GM20431 (cell line): ENCODE results near the gene SLC30A5.
"Not testable (repeated sequence)": the region's sequence is repeated elsewhere in the genome, so short reads cannot be mapped to it uniquely, and the experiment has no call there.

Source experiments
- in situ Hi-C: fragments of 300-500 bp; cut with MseI, MboI; formaldehyde crosslinking; loops from one replicate; pipeline ENCODE4 v1.15.0; 2020; ENCODE audit warnings: low sequenced_read_pairs; ENCODE audit not compliant: unreplicated experiment

SLC30A5 gene

GRCh38 chr5:69099302-69099701 is 5.5 kb downstream of the SLC30A5 start:
- in situ Hi-C loops, result no loop called here

- in situ Hi-C loops, result no loop called here
Measured at GRCh38 chr5:69103521-69103920, 9.7 kb downstream of the SLC30A5 start.

- in situ Hi-C loops, result no loop called here
Measured at GRCh38 chr5:69105996-69106906, 12.4 kb downstream of the SLC30A5 start.

DNA sequence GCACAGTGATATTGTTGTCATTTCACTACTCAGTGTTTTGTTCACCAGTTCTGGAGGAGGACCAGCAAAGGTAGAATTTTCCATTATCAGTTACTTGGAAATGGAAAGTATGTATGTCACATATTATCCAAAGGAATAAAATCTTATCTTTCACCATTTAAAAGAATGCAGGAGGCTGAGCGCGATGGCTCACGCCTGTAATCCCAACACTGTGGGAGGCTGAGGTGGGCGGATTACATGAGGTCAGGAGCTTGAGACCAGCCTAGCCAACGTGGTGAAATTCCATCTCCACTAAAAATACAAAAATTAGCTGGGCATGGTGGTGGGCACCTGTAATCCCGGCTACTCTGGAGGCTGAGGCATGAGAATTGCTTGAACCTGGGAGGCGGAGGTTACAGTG is 14.6 kb downstream of the SLC30A5 start:
- in situ Hi-C loops, result not testable (repeated sequence)

DNA sequence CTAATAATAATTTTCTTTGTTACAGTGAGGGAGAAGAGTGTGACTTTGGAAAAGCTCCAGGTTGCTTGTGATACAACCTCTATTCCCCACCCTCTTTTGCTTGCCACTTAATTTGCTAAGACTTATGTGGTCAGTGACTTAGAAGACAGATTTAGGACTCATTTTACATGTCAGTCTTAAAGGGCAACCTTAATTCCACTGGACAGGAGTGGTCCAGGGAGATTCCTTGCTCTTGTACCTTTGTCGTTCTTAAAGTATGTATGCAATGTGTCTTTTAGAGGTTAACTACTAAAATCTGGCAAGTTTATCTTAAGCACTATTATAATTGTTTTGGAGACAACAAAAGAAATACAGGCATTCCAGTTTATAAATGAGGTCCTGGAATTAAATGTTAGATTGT is 20.0 kb downstream of the SLC30A5 start:
- in situ Hi-C loops, result no loop called here

DNA sequence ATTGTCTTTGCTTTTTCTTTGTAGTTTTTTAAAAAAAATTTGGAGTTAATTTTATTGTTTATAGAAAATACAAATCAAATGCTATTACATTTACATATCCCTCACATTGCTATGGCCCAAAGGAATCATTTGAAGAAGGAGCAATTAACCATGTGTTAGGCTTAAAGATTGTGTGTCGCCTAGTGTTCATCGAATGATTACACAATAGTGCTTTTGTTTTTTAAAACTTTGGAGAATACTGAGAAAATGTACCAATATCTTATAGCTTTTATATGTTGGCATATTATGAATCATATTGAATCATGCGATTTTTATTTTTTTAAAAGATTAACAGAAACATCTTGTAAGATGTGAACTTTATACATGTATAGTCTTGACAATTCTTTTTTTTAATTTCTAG is 21.7 kb downstream of the SLC30A5 start:
- in situ Hi-C loops, result no loop called here

- in situ Hi-C loops, result no loop called here
Measured at GRCh38 chr5:69129413-69129812, 35.6 kb downstream of the SLC30A5 start.

- in situ Hi-C loops, result no loop called here
Measured at GRCh38 chr5:69130241-69130640, 36.4 kb downstream of the SLC30A5 start.

GRCh38 chr5:69131304-69131703 is 37.5 kb downstream of the SLC30A5 start:
- in situ Hi-C loops, result no loop called here

- in situ Hi-C loops, result no loop called here
Measured at GRCh38 chr5:69134126-69134525, 40.3 kb downstream of the SLC30A5 start.

DNA sequence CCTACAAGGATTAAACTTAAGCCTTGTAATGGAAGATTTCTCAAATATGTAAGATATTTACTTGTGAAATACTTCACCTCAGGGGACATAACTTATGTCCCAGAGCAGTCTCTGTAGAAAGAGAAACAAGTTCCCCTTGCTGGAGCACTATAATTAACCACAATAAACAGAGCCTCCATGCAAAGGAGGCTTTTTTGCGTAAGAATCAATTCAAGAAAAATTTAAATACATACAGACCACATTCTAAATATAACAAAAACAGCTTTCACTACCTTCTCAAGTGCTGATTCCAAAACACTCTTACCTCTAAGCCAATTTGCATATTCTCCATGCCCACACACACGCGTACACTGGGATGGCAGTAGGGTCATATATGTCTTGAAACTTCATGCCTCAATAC is 42.5 kb downstream of the SLC30A5 start:
- in situ Hi-C loops, result no loop called here

- in situ Hi-C loops, result not testable (repeated sequence)
Measured at GRCh38 chr5:69137208-69137607, 43.4 kb downstream of the SLC30A5 start.

- in situ Hi-C loops, result no loop called here
Measured at GRCh38 chr5:69137807-69138206, 44.0 kb downstream of the SLC30A5 start.

DNA sequence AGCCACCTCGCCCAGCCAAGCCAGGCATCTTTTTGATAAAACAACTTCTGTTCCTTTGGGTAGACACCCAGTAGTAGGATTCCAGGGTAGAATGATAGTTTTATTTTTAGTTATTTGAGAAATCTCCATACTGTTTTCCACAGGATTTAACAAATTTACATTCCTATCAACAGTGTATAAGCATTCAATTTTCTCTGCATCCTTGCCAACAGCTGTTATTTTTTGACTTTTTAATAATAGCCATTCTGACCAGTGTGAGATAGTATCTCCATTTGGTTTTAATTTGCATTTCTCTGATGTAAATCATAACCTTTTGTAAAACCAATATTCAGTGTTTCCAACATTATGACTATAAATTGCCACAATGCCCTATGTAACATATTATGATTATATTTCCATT is 45.0 kb downstream of the SLC30A5 start:
- in situ Hi-C loops, result no loop called here

DNA sequence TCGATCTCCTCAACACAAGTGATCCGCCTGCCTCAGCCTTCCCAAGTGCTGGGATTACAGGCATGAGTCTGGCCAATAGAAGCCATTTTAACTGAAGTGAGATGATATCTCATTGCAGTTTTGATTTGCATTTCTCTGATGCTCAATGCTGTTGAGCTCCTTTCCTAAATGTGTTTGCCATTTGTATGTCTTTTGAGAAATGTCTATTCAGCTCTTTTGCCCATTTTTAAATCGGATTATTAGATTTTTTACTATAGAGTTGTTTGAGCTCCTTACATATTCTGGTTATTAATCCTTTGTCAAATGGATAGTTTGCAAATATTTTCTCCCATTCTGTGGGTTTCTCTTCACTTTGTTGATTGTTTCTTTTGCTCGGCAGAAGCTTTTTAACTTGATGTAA is 46.4 kb downstream of the SLC30A5 start:
- in situ Hi-C loops, result not testable (repeated sequence)

- in situ Hi-C loops, result no loop called here
Measured at GRCh38 chr5:69140827-69141226, 47.0 kb downstream of the SLC30A5 start.

- in situ Hi-C loops, result not testable (repeated sequence)
Measured at GRCh38 chr5:69148576-69148975, 54.8 kb downstream of the SLC30A5 start.

DNA sequence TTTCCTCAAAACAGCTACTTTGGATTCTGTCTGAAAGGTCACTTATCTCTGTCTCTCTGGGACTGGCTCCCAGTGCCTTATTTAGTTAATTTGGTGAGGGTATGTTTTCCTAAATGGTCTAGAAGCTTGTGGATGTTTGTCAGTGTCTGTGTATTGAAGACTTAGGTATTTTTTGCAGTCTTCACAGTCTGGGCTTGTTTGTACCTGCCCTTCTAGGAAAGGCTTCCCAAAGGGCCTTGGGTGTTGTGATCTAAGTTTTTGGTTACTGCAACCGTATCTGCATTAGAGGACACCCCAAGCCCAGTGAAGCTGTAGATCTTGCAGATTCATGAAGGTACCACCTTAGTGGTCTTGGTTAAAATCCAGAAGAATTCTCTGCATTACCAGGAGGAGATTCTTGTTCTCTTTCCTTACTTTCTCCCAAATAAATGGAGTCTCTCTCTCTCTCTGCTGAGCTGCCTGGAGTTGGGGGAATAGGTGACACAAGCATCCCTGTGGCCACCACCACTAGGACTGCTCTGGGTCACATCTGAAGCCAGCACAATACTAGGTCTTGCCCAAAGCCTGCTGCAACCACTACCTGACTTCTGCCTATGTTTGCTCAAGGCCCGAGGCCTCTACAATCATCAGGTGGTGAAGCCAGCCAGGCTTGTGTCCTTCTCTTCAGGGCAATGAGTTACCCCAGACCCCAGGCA is 55.3 kb downstream of the SLC30A5 start:
- in situ Hi-C loops, result no loop called here

DNA sequence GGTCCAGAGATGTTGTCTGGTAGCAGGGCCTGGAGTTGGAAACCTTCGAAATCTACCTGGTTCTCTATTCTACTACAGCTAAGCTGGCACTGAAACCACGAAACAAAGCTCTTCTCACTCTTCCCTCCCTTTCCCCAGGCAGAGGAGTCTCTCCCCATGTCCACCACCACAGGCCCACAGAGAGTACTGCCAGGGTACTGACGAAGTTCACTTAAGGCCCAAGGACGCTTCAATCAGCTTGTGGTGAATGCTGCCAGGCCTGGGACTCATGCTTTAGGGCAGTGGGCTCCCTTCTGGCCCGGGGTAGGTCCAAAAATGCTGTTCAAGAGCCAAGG is 55.8 kb downstream of the SLC30A5 start:
- in situ Hi-C loops, result no loop called here

DNA sequence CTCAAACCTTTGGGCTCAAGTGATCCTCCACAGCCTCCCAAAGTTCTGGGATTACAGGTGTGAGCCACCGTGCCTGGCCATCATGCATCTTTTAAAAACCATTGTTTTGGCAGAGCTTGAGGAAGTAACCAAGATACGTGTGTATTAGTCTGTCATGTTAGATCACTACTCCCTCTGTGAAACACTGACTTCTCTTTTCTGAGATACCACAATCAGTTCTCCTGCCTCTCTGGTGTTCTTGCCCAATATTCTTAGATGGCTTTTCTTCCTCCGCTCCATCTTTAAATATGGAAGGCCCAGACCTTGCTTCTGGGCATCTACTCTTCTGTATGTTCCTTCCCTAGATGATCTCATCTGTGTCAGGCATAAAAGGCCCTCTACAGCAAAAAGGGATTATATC is 58.9 kb downstream of the SLC30A5 start:
- in situ Hi-C loops, result no loop called here

DNA sequence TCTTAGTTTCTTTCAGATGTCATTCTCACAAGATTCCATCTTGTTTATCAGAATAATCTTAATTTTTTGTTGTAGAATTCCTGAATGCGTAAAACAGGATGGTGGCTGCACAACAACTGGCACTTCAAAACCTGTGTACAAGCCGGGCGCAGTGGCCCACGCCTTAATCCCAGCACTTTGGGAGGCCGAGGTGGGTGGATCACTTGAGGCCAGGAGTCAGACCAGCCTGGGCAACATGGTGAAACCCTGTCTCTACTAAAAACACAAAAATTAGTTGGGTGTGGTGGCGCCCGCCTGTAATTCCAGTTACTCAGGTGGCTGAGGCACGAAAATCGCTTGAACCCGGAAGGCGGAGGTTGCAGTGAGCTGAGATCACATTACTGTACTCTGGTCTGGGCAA is 62.6 kb downstream of the SLC30A5 start:
- in situ Hi-C loops, result no loop called here

GRCh38 chr5:69158039-69158438 is 64.2 kb downstream of the SLC30A5 start:
- in situ Hi-C loops, result no loop called here
